Stimulated activated CD8-positive, alpha-beta memory T cell treated with anti-CD3 and anti-CD28 coated beads, Interleukin-7, amount 100 ng/mL, for 24 hours (primary cell): ENCODE measurements around the gene RTP1.
"Not testable (repeated sequence)": the region's sequence is repeated elsewhere in the genome, so short reads cannot be mapped to it uniquely, and the experiment has no call there.

Source experiments
- DNase-seq: peaks from one replicate; pipeline ENCODE4 v3.0.0-alpha.2; 2020; ENCODE audit warnings: low read depth

The RTP1 gene, protein sequence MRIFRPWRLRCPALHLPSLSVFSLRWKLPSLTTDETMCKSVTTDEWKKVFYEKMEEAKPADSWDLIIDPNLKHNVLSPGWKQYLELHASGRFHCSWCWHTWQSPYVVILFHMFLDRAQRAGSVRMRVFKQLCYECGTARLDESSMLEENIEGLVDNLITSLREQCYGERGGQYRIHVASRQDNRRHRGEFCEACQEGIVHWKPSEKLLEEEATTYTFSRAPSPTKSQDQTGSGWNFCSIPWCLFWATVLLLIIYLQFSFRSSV

DNA sequence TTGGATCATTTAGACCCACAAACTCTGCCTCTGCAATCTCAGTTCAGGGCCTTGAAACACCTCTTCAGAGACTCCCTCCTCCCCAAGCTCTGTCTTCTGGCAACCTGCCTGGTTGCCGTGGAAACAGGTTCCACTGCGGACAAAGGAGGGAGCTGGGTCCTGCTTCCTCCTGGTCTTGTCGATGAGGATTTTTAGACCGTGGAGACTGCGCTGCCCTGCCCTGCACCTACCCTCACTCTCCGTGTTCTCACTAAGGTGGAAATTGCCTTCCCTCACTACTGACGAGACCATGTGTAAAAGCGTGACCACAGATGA is at the start of gene RTP1:
RTP1 (plus strand) TSS at position 152 of the 315 bp plus-strand sequence; CDS start at position 182, 30 bp downstream.
- no peak for DNase-seq

DNA sequence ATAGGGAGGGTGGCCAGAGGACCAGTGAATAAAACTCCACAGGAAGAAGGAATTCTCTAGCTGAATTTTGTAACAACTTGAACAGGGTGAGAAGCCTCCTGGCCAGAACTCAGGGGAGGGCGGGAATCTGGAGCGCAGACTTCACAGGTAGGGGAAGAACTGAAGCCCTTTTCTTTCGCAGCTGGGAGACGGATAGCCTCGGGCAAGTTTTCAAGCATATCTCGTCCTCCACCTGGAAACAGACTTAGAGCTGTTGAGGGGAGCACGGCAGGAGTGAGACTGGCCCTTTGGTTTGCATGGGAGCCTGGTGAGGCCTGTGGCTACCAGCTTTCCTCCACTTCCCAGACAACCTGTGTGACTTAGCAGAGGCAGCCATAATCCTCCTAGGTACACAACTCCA is 47.1 kb upstream of the RTP1 start:
- no peak for DNase-seq

DNA sequence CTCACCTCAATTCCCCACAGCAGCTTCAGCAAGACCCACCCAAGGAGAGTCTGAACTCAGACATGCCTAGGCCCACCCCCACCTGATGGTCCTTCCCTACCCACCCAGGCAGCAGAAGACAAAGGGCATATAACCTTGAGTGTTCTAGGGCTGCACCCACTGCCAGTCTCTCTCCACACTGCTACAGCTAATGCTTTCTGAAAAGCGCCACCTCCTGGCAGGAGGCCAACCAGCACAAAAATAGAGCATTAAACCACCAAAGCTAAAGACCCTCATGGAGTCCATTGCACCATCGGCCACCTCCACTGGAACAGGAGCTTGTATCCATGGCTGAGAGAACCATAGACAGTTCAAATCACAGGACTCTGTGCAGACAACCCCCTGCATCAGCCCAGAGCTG is 46.7 kb upstream of the RTP1 start:
- peak; percentile 41 for DNase-seq

DNA sequence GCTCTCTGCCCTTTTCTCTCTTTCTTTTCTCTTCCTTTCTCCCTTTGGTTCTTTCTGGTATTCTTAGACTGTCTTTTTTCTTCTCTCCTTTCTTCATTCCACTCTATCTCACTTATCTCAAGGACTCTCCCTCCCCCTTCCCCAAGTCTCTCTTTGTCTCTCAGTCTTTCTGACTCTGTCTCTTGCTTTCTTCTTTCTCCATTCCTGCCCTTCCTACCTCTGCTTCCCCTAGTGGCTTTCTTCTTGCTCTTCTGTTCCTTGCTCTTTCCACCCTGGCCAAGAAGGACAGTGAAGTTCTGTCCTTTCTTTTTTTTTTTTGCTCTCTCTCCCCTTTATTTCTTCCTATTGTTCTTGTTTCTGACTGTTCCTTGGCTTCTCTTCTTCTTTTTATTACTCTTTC is 35.7 kb upstream of the RTP1 start:
- no peak for DNase-seq

DNA sequence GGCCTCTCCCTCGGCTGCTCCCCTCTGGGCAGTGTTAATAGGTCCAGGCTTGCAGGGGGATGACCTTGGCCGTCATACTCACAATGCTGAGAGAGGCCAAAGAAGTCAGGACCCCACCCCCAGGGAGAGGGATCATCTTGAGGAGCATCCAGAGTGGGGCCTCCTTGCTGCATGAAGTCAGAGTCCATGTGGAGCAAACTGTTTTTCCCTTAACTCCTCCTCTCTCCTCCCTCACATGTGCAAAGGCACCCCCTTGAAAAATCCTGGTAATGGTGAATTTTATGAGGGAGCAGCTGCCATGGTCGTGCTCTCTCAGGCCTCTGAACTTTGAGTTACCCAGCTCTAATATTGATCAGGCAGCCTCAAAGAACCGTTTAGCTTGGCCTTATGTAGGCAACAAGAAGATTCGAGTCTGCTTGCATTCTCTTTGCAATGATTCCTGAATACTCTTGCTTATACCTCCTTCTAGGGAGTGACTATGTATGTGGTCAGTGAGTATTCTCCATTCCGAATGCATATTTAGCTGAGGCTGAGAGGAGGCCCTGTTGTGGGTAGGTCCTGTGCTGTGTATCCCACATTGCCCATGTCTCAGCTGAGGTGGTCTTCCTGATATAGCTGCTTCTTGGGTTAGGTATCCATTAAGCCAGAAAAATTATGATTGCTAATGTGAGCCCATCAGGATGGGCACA is 34.9 kb upstream of the RTP1 start:
- DNase-seq: no peak

DNA sequence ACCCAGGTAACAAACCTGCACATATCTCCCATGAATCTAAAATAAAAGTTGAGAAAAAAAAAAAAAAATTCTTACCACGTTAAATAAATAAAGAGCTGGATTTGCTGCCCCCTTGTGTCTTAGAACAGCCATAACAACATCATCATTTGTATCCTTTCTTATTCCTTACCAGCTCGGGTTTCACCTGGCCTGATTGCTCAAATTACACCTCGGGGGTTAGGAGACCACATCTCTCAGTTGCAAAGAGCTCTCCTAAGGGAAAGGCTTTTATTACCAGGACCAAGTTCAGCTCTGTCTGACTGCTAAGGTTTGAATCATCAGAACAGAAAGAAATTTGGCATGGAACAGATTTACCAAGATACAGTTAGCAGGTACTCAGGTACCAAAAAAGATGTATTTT is 32.1 kb upstream of the RTP1 start:
- no peak for DNase-seq

DNA sequence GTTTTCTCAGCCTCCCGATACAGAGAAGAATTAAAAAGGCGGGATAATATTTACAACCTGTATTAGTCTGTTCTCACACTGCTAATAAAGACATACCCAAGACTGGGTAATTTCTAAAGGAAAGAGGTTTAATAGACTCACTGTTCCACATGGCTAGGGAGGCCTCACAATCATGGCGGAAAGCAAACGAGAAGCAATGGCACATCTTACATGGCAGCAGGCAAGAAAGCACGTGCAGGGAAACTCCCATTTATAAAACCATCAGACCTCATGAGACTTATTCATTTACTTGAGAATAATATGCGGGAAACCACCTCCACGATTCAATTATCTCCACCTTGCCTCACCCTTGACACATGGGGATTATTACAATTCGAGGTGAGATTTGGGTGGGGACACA is 30.5 kb upstream of the RTP1 start:
- DNase-seq: no peak

DNA sequence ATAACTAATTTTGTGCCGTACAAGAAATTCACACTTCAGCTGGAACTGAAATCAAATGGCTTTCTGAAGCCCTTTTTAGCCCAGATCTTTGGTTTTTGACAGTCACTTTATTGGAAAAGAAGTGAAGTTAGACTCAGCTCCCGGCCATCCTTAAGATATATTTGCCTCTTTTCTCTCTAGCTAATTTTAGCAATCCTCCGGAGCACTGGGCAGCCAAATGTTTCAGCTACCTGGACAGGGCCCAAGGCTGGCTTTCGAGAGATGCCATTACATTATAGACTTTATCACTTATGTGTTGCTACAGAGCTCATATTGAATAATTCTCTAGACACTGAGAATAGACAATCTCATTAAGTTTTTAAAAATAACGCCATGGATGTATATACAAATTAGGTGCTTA is 29.5 kb upstream of the RTP1 start:
- no peak for DNase-seq

DNA sequence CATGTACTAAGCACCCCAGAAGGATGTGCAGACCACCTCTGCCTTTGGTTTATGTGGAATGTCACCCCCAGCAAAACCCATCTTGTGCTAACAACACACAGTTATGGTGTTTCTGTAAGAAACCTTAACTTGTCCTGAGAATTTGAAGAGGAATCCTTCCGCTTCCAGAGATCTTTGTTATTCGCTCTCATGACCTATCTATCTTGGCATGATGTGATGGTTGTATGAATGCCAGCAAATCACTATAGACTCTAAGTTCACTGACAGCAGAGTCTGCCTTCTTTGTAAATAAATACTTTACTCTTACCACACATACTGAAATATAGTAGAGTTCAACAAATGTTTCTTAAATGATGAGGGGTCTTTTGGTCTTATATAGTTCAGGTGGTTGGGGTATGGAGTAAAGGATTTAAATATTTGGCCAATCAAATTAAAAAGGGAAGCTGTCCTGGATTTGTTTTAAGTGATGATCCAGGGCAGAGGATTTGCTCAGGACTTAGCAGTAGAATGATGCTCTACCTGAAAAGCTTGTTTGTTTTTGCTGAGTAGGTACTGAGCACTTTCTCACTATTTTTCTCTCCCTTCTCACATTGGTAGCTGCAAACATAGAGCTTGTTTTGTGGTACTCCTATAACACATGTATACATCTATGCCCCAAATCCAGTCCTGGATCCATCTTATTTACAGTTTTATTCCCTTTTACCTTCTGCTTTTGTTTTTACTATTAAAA is 27.9 kb upstream of the RTP1 start:
- DNase-seq: no peak

DNA sequence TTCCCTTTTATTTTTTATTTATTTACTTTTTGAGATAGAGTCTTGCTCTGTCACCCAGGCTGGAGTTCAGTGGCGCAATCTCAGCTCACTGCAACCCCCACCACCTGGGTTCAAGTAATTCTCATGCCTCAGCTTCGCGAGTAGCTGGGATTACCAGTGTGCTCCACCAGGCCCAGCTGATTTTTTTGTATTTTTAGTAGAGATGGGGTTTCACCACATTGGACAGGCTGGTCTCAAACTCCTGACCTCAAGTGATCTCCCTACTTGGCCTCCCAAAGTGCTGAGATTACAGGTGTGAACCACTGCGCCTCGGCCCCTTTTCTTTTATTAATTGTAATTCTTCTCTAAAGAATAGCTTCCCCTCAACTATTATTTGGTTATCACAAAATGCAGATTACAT is 26.4 kb upstream of the RTP1 start:
- not testable (repeated sequence) for DNase-seq

DNA sequence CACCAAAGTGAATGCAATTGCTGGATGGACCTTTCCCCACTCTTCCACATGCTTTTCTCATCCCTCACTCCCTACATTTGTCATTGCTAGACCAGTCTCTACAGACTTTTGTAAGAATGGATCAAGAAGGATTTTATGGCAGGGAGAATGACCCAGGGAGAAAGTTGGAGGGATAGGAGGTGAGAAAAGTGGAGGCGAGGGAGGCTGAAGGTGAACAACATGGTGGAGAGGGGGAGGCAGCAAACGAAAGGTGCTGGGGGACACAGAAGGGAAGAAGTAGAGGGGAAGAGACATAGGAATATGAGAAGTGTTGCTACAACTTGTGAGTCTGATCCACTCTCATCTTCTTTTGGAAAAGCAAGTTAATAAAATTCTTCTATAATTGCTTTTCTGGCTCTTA is 24.4 kb upstream of the RTP1 start:
- DNase-seq: no peak

DNA sequence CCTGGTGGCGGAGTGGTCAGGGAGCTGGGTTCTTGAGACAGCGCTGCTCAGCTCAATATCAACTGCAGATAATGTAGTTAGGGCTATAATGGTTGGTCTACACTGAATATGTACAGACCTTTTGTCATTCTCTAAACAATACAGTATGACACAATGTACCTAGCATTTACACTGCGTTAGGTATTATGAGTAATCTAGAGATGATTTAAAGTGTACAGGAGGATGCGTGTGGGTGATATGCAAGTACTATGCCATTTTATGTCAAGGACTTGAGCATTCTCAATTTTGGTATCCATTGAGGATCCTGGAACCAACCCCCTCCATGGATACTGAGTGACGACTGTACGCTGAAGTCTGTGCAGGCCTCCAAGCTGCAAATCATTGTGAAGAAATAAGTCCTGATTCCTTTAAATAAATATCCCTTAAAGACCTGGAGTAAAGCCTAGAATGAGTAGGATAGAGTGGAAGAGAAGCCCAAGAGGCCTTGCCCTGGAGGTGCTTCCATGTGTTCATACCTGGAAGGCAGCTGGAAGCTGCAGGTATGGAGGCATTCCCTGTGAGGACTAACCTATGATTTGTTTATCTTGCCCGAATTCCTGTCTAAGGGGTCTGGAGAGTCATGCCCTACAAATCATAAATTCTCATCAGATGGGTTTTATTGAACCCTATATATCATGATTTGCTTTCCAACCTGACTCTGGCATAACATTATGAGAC is 15.7 kb upstream of the RTP1 start:
- no peak for DNase-seq

DNA sequence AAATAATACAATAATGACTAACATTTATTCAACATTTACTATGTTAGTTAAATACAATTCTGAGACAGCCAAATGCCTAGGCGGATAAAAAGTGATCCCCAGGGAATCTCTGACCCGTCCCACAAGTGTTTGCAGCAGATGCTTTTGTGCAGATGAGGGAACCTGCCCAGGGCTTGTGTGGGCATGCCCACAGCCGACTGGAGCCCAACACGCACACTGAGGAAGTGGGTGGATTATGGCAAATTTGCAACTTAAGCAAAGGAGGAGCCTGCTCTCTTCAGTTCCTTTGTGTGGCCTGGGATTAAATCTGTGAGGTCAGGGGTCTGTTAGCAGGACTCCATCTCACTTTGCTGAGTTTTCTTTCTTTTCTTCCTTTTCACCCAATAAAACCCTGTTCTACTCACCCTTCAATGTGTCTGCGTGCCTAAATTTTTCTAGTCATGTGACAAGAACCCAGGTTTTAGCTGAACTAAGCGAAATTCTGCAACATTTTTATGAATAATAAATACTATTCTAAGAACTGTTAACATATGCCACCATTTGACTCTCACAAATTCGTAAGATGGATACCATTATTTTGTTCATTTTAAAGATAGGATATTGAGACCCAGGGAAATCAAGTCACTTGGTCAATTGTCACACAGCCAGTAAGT is 13.9 kb upstream of the RTP1 start:
- no peak for DNase-seq

DNA sequence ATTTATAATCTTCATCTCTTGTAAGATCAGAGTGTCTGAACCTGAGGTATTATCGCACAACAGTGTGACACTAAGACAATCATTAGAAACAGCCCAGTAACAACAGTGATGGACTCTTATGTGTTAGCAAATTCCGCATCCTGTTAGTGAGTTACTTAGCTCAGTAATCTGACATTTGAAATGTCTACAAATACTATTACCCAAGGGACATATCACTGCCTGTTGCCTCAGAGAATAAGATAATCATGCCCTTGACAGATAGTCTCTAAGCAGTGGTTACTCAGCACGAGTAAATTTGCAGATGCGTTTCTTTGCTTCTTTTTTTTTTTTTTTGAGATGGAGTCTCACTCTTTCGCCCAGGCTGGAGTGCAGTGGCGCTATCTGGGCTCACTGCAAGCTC is 13.4 kb upstream of the RTP1 start:
- DNase-seq: no peak

DNA sequence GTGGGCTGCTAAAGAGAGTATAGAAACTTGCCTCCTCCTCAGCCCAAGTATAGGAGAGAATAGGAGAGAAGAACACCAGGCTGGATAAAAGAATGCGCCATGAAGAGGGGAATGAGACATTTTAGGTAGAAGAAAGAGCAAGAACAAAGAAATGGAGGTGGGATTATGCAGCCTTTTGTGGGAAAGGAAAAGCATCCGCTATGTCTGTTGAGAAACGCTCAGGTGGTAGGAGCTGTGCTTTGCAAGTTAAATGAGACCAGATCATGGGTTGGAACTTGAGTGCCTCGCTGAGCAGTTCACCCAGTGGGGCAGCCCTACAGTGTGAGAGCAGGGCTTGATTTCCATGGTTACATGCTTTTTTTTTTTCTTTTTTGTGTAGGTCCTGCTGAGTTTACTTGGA is 11.5 kb upstream of the RTP1 start:
- DNase-seq: no peak

DNA sequence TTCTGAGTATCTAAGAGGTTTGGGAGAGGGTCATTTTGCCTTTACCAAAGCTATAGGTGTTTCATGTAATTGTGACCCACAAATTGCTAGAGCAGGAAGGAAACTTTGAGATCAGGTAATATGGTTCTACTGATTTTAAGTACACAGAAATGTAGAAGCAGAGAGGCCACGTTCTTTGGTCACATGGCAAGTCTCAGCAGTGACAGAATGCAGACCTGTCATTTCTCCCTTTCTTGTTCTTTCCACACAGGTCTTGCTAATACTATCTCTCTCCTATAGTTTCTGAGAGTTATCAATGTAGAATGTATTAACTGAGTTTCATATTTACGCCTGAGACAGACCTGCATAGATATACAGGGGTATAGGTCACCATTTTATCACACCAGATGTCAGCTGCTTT is 10.9 kb upstream of the RTP1 start:
- DNase-seq: no peak

DNA sequence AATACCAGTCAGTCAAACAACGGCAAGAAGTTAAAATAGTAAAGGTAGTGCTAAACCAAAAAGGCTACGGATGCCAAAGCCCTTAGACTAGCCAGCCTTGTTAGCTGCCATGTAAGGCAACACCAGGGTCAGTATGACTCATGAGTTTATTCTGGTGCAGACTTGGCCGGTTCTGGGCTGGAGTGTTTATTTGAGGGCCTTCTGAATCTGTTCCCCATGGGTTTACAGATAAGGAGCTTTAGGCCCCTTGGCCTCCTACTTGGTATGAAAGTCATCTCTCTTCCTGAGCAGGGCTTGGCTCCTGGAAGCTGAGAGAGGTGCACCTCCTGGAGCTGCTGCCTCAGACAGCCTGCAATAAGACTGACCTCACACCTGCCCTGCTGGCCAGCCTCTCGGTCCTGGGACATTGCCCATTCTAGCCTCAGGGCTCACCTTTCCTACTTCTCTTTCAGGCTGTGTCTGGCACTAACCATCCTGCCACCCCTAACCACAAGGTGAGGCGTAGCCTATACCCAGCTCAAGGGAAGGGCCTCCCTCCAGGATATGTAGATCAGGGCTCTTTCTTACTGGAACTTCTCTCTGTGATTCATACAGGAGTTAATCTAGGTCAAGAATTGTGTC is 10.4 kb upstream of the RTP1 start:
- DNase-seq: no peak

DNA sequence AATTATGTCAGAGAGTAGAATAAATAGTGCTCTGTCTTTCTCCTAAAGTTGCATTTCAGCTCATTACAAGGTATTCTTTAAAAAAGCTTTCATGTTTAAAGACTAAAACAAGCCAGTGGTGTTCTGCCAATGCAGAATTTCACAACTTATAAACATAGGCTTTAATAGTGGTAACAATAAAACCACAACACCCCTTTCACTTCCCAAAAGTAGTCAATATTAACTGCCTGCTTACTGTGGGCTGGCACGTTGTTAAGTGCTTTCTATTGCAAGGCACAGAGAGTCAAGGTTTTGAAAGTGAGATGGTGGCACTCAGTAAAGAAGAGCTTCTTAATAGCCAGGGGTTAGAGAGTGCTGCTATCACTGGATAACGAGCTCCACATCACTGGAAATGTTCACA is 8.4 kb upstream of the RTP1 start:
- no peak for DNase-seq

DNA sequence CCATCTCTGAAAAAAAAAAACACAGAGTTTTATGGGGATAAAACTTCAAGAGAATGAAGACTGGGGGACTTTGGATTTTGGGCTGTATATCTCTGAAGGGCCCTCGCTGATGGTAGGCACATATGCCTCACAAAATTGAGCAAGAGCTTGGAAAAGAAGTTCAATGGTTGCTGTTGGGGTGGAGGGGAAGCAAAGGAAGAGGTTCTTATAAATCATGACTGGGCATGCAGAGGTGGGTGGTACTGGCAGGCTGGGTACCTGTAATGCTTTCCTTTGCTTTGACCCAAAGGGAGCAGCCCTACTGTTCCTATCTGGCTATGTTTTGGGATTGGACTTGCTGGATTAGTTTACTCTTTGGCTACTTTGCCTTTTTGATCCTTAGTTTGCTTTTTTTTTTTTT is 6.0 kb upstream of the RTP1 start:
- DNase-seq: no peak

DNA sequence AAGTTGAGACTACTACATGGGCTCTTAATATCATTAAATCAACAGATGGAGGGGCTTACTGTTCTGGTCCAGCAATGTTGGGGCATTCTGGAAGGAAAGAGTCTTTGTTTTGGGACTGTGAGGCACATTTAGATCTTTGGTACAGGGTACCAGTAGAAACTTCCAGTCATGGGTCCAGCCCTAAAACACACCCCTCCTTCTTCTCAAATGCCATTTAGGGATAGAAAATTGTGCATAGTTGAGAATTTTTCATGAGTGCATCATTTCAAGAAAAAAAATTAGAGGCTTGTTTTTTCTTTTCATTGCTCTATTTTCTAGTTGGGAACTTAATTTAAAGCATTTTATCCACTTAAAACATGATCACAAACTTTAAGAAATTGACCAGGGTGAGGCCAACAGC is 4.1 kb upstream of the RTP1 start:
- DNase-seq: no peak

DNA sequence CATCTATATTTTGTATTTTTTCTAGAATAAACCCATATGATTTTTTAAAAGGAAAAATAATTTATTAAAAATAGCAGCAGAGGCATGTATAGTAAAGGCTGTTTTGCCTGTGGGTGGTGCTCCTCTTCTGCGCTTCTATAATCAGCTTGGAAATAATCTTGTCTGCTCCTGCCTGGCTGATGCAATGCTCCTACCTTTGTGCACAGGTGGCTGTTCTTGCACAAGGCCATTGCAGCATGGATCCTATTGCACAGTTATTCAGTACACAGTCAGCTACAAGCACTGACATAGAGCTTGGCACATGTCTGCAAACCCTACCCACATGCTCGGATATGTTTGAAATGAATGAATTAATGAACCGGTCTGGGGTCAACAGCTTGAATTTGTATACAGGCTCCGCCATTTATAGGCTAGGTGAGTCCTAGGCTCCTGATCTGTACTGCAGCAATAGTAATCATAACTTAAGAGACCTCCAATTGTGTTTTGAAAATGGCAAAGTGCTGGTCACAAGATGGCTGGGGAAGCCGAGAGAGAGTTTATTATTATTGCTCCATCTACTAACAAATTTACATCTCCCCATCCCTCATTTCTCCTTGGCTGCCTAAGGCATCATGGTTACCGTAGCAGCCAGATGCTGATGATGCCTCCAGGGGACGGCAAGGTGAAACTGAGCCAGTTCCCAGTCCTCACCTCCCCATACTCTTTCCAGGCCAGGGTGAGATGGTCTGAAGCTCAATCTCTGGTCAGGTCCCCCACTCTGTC is 532 bp upstream of the RTP1 start:
- no peak for DNase-seq
